Measurements from ENCODE around the gene IMP4. TPM values are rescaled to one million over a fixed set of nuclear protein-coding genes. Genes with fewer than 3 reads are reported as not detected.

Gene IMP4
- total and polyA plus RNA-seq, 2 of the 13 experiments (the other 11 are each of a cell fraction or from before 2014, with no cell fraction given) = 142 to 158 TPM

- TF ChIP-seq MED1 (CRISPR knock-in tag; IDR thresholded peaks at IDR 0.05) = peak; percentile 53
- no peak; the same call in 1 of the 2 replicates for TF ChIP-seq XBP1 (CRISPR knock-in tag; IDR thresholded peaks at IDR 0.05)
- no peak for TF ChIP-seq ZBTB21 (CRISPR knock-in tag; IDR thresholded peaks at IDR 0.05)
- no peak for TF ChIP-seq ZNF432 (CRISPR knock-in tag; IDR thresholded peaks at IDR 0.05; ENCODE audit: borderline replicate concordance)
- 0 out of 2 replicates have a peak, but pooled peaks have one; percentile 20 for TF ChIP-seq ZNF7 (CRISPR knock-in tag; IDR thresholded peaks at IDR 0.05)
- TF ChIP-seq E2F2 (CRISPR knock-in tag; IDR thresholded peaks at IDR 0.05; ENCODE audit: borderline replicate concordance) = peak; percentile 47; the same call in 1 of the 2 replicates
- no peak for TF ChIP-seq ISL2 (CRISPR knock-in tag; IDR thresholded peaks at IDR 0.05)
- TF ChIP-seq ZSCAN5A (CRISPR knock-in tag; IDR thresholded peaks at IDR 0.05; ENCODE audit: borderline replicate concordance) = 0 out of 2 replicates have a peak, but pooled peaks have one; percentile 49
- peak; percentile 70; the same call in 1 of the 2 replicates for TF ChIP-seq ZNF788 (CRISPR knock-in tag; IDR thresholded peaks at IDR 0.05; ENCODE audit: borderline replicate concordance)
- TF ChIP-seq DZIP1 (CRISPR knock-in tag; IDR thresholded peaks at IDR 0.05) = peak; percentile 16; the same call in 1 of the 2 replicates
- TF ChIP-seq ZNF142 (CRISPR knock-in tag; IDR thresholded peaks at IDR 0.05) = peak; percentile 74
- TF ChIP-seq THRA (CRISPR knock-in tag; IDR thresholded peaks at IDR 0.05; ENCODE audit: borderline replicate concordance) = peak; percentile 21
- TF ChIP-seq ZNF672 (CRISPR knock-in tag; IDR thresholded peaks at IDR 0.05) = 0 out of 2 replicates have a peak, but pooled peaks have one; percentile 60
These were observed 13.1 kb downstream of the IMP4 start, which contains the start of gene PTPN18 (continued) for GRCh38 chr2:130355578-130356431.
